ENCODE results near the gene PPCS. TPM values are rescaled to one million over a fixed set of nuclear protein-coding genes. Genes with fewer than 3 reads are reported as not detected.

Gene PPCS
- total and polyA plus RNA-seq, 2 of the 8 experiments (the other 6 are each of a cell fraction or from before 2014, with no cell fraction given), result 24.5 to 35.3 TPM

DNA sequence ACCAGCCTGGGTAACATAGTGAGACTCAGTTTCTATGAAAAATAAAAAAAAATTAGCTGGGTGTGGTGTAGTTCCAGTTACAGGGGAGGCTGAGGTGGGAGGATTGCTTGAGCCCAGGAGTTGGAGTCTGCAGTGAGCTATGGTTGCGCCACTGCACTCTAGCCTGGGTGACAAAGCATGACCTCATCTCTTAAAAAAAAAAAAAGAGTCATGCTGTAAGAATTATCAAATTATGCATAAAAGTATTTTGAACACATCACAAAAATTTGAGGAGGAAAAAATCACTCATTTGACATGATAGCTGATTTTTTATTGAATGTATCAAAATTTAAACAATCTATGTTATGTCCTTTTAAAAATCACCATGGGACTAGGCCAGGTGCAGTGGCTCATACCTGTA, 24.6 kb downstream of the PPCS start:
- H3K4me2 ChIP-seq (ENCODE audit: insufficient read depth in 1 of 2, low read depth in 2 of 2, low read length in 2 of 2), result no peak overlapping the region
- no peak overlapping the region for H2BK20ac ChIP-seq (ENCODE audit: low read length)
- no peak overlapping the region for H2BK120ac ChIP-seq (replicated peaks; ENCODE audit: low read depth, low read length)
- ChIA-PET CTCF (ENCODE audit: partially characterized antibody) (interaction anchor here (0.6 to 1.7 kb wide), 3 partner anchors 9 to 61 kb away, joined by 3 to 4 read pairs (median 3); no protein-coding TSS in a partner anchor), POLR2A (ENCODE audit: partially characterized antibody) (interaction anchor here (0.7 kb wide), 1 partner anchor 124 kb away, joined by 3 read pairs; no protein-coding TSS in a partner anchor)
- H3K14ac ChIP-seq (ENCODE audit: insufficient read length), result no peak overlapping the region
- no peak overlapping the region for H2BK12ac ChIP-seq (ENCODE audit: low read depth, low read length)
- H4K8ac ChIP-seq (ENCODE audit: extremely low read depth, insufficient read depth, low read length), result no peak overlapping the region
- H3K79me1 ChIP-seq (ENCODE audit: low read depth, low read length), result no peaks in the 10 kb centered on the region
- DNase-seq (ENCODE audit: low read depth in 1 of 2, low spot score in 2 of 2) (no peak), FAIRE-seq (no peak)
- no peak overlapping the region for H3K23ac ChIP-seq (ENCODE audit: insufficient read length)
- H4K5ac ChIP-seq (ENCODE audit: insufficient read length, low read depth, low read length), result no peak overlapping the region
- H2AK5ac ChIP-seq (ENCODE audit: low read depth, low read length), result no peak overlapping the region
- H3K18ac ChIP-seq (ENCODE audit: extremely low read depth, low read length), result no peak overlapping the region
- H3K4ac ChIP-seq (replicated peaks; ENCODE audit: insufficient read length, low read depth, low read length), result no peak overlapping the region
- H3K4me1 ChIP-seq (replicated peaks in 1 of 4; ENCODE audit: control insufficient read depth in 3 of 4, insufficient read depth in 4 of 4, low read length in 3 of 4), result no peaks in the 10 kb centered on the region
- H4K91ac ChIP-seq (replicated peaks; ENCODE audit: insufficient read length, low read length), result no peak overlapping the region
- no peak overlapping the region for H2BK15ac ChIP-seq (ENCODE audit: low read length)
- no peak overlapping the region for H3K56ac ChIP-seq (replicated peaks; ENCODE audit: insufficient read length, low read depth, low read length)
- no peak overlapping the region for H3K9ac ChIP-seq (replicated peaks in 1 of 4; ENCODE audit: extremely low read depth in 1 of 4, low read depth in 3 of 4, low read length in 3 of 4)
- H3K4me3 ChIP-seq (ENCODE audit: extremely low read depth in 1 of 4, insufficient read depth in 2 of 4, low read depth in 3 of 4, low read length in 4 of 4), result no peak overlapping the region
- 100% methylated on average over 1 of the region's 1 CpG; no CpG with 5 or more reads in 1 of the 2 experiments for WGBS, 2 experiments (ENCODE audit: extremely low coverage in 1 of 2, insufficient coverage in 1 of 2, insufficient read length in 1 of 2, insufficient replicate concordance in 2 of 2, low coverage in 1 of 2, low lambda C conversion rate in 2 of 2, missing lambda C conversion rate in 1 of 2)
- no peak overlapping the region for H3K27ac ChIP-seq (ENCODE audit: low read depth, low read length)
- no peaks in the 10 kb centered on the region for H3K27me3 ChIP-seq (replicated peaks in 1 of 4; ENCODE audit: control insufficient read depth in 3 of 4, extremely low read depth in 1 of 4, insufficient read depth in 3 of 4, low read length in 3 of 4)
- H2BK5ac ChIP-seq (ENCODE audit: low read depth, low read length), result no peak overlapping the region
- H3K79me2 ChIP-seq (ENCODE audit: control insufficient read depth in 1 of 2, insufficient read depth in 2 of 2, low read length in 2 of 2), result no peaks in the 10 kb centered on the region
- no peaks in the 10 kb centered on the region for H4K20me1 ChIP-seq (replicated peaks in 1 of 2; ENCODE audit: control insufficient read depth in 1 of 2, insufficient read depth in 2 of 2, low read length in 2 of 2)
- H3K23me2 ChIP-seq (ENCODE audit: low read depth, low read length), result no peaks in the 10 kb centered on the region
- no peaks in the 10 kb centered on the region for H3K9me3 ChIP-seq (ENCODE audit: insufficient read depth in 2 of 2, low read depth in 1 of 2, low read length in 1 of 2)
- no peak overlapping the region for H2AFZ ChIP-seq (ENCODE audit: low read length)
- H3K36me3 ChIP-seq (ENCODE audit: control insufficient read depth in 2 of 4, insufficient read depth in 4 of 4, low read length in 3 of 4), result no peaks in the 10 kb centered on the region
- TF ChIP-seq KDM1A (IDR thresholded peaks at IDR 0.05; ENCODE audit: borderline replicate concordance, low read length) (no peak), BCL11A (IDR thresholded peaks at IDR 0.05; ENCODE audit: low read depth in 2 of 2, low read length in 2 of 2) (no peak), NANOG (IDR thresholded peaks at IDR 0.05; ENCODE audit: insufficient read depth, low read depth, low read length, poor library complexity, severe bottlenecking) (no peak), CBX5 (IDR thresholded peaks at IDR 0.05; ENCODE audit: low read depth, low read length) (no peak), CREB1 (IDR thresholded peaks at IDR 0.05) (no peak)
- TF ChIP-seq, protein P1, sequence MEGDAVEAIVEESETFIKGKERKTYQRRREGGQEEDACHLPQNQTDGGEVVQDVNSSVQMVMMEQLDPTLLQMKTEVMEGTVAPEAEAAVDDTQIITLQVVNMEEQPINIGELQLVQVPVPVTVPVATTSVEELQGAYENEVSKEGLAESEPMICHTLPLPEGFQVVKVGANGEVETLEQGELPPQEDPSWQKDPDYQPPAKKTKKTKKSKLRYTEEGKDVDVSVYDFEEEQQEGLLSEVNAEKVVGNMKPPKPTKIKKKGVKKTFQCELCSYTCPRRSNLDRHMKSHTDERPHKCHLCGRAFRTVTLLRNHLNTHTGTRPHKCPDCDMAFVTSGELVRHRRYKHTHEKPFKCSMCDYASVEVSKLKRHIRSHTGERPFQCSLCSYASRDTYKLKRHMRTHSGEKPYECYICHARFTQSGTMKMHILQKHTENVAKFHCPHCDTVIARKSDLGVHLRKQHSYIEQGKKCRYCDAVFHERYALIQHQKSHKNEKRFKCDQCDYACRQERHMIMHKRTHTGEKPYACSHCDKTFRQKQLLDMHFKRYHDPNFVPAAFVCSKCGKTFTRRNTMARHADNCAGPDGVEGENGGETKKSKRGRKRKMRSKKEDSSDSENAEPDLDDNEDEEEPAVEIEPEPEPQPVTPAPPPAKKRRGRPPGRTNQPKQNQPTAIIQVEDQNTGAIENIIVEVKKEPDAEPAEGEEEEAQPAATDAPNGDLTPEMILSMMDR (IDR thresholded peaks at IDR 0.05; ENCODE audit: control extremely low read depth in 1 of 3, insufficient read depth in 1 of 3, low read depth in 1 of 3, low read length in 3 of 3), result no peak
